ENCODE results near the gene TOP2A.

TOP2A gene

DNA sequence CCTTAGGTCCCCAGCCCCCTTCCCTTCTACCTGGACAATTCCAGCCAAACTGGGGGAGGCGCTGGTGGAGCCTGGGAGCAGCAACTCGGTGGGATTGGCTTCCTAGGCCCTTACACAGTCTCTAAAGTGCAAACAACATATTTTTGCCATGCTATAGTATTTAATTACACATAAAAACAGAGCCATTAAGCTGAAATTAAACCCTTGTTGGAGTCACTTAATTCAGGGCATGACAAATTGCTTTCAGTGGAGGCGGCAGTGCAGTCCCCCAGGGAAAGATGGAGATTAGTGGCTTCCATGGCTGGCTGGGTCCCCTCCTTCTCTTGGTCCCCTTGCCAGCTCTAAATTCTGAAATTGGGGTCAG is 42.9 kb upstream of the TOP2A start:
- TF ChIP-seq POLR2A (IDR thresholded peaks at IDR 0.05; ENCODE audit: low read depth, low read length): no peak
- no peak for TF ChIP-seq POLR2AphosphoS5 (IDR thresholded peaks at IDR 0.05; ENCODE audit: low read depth, low read length)
- TF ChIP-seq TAF1 (IDR thresholded peaks at IDR 0.05; ENCODE audit: borderline replicate concordance, low read depth, low read length): no peak
- FAIRE-seq: no peak
- no peak for DNase-seq (ENCODE audit: insufficient read length)

DNA sequence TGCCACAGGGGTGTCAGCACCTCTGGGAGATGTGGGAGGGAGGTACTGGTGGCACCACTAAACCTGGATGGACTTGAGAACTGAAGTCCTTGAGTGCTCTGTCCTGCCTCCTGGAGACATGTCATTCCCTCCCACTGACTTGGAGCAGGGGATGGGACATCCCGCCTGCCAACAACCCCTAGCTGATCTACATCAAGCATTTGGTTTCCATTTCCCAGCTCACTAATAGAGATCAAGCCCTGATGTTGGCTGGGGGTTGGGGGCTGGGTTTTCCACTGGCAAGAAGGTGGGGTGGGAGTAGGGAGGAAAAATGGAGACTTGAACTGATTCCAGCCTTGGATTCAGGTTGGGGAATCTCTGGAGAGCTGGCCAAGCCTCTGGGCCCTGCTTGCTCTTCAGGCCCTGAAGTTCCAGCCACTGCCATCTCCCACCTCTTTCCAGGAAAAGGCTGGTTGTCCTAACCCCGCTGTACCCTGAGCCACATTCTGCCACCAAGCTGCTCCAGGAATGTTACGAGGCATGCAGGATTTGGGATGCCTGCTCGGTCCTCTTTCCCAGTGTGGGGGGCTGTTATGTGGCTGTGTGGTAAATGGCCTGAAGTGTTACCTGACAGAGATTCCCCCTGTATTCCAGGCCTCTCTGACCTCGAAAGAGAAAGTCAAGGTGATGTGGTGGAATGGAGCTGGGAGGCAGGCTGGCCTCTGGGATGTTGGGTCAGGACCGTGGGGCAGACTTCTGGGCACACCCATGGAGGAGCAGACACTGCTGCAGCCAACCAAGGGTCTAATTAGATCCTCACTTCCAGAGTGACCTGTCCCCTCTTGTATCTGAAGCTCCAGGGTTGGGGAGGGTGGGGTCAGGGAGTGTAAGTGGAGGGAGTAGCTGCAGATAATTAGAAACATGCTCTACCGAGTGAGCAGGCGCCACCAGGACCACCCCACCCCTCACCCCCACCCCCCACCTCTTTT is 42.2 kb upstream of the TOP2A start:
- TF ChIP-seq POLR2AphosphoS5 (IDR thresholded peaks at IDR 0.05; ENCODE audit: low read depth, low read length) (no peak), TAF1 (IDR thresholded peaks at IDR 0.05; ENCODE audit: borderline replicate concordance, low read depth, low read length) (no peak), POLR2A (IDR thresholded peaks at IDR 0.05; ENCODE audit: low read depth, low read length) (no peak)
- no peak for FAIRE-seq
- DNase-seq (ENCODE audit: insufficient read length): no peak

DNA sequence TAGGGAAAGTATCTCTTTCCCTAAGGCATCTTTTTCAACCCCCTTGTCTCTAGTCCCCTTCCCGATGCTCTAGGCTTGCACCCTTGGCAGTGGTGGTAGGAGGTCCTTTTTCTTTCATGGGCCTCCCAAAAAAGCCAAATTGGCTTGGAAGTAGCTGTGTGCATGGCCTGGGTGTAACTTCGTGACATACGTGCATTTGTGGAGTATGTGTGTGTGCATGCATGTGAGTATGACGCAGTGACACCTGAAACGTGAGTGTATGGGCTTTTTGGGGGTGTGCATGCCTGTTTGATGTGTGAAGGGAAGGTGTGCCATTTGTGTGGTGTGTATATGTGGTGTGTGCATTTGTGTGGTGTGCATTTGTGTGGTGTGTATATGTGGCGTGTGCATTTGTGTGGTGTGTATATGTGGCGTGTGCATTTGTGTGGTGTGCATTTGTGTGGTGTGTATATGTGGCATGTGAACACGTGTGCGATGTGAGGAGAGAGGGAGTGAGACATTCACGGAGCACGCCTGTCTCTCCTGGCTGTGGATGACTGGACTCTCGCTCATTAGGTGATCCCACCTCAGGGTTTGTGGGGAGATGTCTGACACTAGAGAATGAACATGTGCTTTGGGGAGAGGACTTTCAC is 41.3 kb upstream of the TOP2A start:
- TF ChIP-seq POLR2AphosphoS5 (IDR thresholded peaks at IDR 0.05; ENCODE audit: low read depth, low read length): no peak
- TF ChIP-seq TAF1 (IDR thresholded peaks at IDR 0.05; ENCODE audit: borderline replicate concordance, low read depth, low read length): no peak
- TF ChIP-seq POLR2A (IDR thresholded peaks at IDR 0.05; ENCODE audit: low read depth, low read length): no peak
- FAIRE-seq (no peak), DNase-seq (ENCODE audit: insufficient read length) (no peak)

DNA sequence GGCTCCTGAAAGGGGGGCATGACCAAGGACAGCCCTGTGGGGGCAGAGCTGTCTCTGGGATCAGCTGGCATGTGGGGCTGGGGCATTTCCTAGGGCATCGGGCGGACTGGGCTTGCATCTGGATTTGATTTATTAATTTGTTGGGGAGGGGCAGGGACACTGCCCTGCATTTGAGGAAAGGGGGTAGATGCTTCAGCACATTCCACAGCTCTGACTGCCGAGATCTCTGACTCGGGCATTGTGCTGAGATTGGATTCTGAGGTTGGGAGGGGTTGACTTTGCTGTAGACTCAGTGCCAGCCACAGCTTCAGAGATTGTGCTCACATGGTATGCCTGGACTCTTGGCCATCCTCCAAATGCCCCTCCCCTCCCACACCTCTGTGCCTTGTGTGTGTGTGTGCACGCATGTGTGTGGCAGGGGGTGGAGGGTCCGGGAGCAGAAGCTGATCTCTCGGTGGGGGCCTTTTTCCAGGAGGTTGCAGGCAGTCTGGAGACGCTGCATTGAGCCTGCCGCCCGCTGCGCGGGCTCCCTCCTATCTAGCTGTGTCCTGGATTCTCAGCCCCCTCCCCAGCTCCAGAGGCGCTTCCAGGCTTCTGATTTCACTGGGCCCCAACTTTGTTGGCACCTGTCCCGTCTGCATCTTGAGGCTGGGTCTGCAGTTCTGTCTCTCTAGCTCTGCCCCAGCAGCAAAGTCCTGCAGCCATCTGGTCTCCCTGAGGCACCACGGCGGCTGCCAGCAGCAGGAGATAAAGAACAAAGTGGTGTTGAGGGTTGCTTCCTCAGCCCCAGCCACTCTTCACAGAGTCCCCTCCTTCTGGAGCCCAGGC is 40.5 kb upstream of the TOP2A start:
- TF ChIP-seq TAF1 (IDR thresholded peaks at IDR 0.05; ENCODE audit: borderline replicate concordance, low read depth, low read length) (no peak), POLR2AphosphoS5 (IDR thresholded peaks at IDR 0.05; ENCODE audit: low read depth, low read length) (no peak), POLR2A (IDR thresholded peaks at IDR 0.05; ENCODE audit: low read depth, low read length) (no peak)
- DNase-seq (ENCODE audit: insufficient read length) (no peak), FAIRE-seq (no peak)

DNA sequence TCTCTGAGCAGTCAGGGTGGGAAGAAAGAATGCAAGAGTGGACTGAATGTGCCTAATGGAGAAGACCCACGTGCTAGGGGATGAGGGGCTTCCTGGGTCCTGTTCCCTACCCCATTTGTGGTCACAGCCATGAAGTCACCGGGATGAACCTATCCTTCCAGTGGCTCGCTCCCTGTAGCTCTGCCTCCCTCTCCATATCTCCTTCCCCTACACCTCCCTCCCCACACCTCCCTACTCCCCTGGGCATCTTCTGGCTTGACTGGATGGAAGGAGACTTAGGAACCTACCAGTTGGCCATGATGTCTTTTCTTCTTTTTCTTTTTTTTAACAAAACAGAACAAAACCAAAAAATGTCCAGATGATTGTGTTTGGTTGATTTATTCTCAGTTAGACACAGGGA is 39.7 kb upstream of the TOP2A start:
- FAIRE-seq (no peak), DNase-seq (ENCODE audit: insufficient read length) (no peak)
- TF ChIP-seq POLR2A (IDR thresholded peaks at IDR 0.05; ENCODE audit: low read depth, low read length) (no peak), POLR2AphosphoS5 (IDR thresholded peaks at IDR 0.05; ENCODE audit: low read depth, low read length) (no peak), TAF1 (IDR thresholded peaks at IDR 0.05; ENCODE audit: borderline replicate concordance, low read depth, low read length) (no peak)

DNA sequence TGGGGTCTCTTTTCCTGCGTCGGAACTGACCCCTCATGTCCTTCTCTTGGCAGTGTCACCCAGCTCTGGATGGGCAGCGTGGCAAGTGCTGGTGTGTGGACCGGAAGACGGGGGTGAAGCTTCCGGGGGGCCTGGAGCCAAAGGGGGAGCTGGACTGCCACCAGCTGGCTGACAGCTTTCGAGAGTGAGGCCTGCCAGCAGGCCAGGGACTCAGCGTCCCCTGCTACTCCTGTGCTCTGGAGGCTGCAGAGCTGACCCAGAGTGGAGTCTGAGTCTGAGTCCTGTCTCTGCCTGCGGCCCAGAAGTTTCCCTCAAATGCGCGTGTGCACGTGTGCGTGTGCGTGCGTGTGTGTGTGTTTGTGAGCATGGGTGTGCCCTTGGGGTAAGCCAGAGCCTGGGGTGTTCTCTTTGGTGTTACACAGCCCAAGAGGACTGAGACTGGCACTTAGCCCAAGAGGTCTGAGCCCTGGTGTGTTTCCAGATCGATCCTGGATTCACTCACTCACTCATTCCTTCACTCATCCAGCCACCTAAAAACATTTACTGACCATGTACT is 38.8 kb upstream of the TOP2A start:
- no peak for DNase-seq (ENCODE audit: insufficient read length)
- TF ChIP-seq TAF1 (IDR thresholded peaks at IDR 0.05; ENCODE audit: borderline replicate concordance, low read depth, low read length) (no peak), POLR2AphosphoS5 (IDR thresholded peaks at IDR 0.05; ENCODE audit: low read depth, low read length) (no peak), POLR2A (IDR thresholded peaks at IDR 0.05; ENCODE audit: low read depth, low read length) (no peak)
- no peak for FAIRE-seq

DNA sequence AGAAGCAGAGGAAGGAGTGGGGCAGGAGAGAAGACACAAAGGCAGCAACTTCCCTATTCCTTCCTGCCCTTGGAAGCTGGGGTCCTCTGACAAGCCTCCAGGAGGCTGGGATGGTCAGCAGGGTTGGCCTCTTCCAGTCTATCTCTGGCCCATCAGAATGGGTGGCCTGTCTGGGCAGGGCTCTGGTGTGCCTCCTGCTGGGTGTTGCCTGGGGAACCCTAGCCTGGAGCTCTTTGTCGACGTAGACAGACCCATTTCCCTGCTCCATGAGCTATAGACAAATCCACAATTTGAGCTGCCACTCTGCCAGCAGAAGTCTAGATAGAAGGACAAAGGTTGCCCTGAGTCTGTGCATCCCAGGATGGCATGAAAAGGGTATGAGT is 36.9 kb upstream of the TOP2A start:
- TF ChIP-seq POLR2AphosphoS5 (IDR thresholded peaks at IDR 0.05; ENCODE audit: low read depth, low read length): no peak
- DNase-seq (ENCODE audit: insufficient read length) (no peak), FAIRE-seq (no peak)

DNA sequence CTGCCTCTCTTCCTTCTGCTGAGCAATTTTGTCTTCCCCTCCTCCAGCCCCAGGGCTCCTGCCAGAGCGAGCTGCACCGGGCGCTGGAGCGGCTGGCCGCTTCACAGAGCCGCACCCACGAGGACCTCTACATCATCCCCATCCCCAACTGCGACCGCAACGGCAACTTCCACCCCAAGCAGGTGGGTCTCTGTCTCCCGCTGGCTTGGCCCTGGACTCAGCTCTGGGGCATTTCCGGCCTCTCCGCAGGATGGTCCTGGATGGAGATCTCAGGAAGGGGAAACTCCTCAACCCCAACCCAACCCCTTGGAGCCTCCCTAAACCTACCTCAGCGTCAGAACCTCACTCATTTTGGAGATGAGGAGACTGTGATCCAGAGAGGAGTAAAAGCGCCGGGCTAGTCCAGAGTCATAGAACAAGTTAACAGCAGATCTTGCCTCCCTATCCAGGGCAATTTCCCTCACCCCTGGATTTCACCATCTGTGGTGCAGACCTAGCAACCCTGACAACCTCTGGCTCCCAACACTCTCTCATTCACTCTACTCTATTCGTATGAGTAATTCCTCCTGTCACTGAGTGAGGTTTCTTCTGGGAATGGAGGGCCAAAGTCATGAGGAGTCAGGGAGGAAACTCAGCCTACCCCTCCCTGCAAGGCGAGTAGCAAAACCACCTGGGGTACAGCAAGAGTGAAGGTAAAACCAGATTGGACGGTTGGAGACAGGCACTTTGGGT is 36.4 kb upstream of the TOP2A start:
- no peak for DNase-seq (ENCODE audit: insufficient read length)
- no peak for FAIRE-seq
- TF ChIP-seq TAF1 (IDR thresholded peaks at IDR 0.05; ENCODE audit: borderline replicate concordance, low read depth, low read length) (no peak), POLR2A (IDR thresholded peaks at IDR 0.05; ENCODE audit: low read depth, low read length) (no peak), POLR2AphosphoS5 (IDR thresholded peaks at IDR 0.05; ENCODE audit: low read depth, low read length) (no peak)

DNA sequence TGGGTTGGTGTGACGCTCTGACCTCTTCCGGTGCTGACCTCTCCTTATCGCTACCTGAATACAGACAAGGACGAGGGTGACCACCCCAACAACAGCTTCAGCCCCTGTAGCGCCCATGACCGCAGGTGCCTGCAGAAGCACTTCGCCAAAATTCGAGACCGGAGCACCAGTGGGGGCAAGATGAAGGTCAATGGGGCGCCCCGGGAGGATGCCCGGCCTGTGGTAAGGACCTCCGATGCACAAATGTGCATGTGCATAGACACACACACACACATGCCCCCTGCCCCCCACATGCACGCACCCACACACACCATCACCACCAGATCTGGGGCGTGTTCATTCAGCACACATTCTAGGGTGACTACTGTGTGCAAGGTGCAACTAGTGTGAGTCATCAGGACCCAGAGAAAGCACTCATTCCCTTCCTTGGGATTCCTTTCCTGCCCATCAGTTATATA is 35.3 kb upstream of the TOP2A start:
- FAIRE-seq: no peak
- no peak for TF ChIP-seq TAF1 (IDR thresholded peaks at IDR 0.05; ENCODE audit: borderline replicate concordance, low read depth, low read length)
- no peak for TF ChIP-seq POLR2AphosphoS5 (IDR thresholded peaks at IDR 0.05; ENCODE audit: low read depth, low read length)
- no peak for TF ChIP-seq POLR2A (IDR thresholded peaks at IDR 0.05; ENCODE audit: low read depth, low read length)

DNA sequence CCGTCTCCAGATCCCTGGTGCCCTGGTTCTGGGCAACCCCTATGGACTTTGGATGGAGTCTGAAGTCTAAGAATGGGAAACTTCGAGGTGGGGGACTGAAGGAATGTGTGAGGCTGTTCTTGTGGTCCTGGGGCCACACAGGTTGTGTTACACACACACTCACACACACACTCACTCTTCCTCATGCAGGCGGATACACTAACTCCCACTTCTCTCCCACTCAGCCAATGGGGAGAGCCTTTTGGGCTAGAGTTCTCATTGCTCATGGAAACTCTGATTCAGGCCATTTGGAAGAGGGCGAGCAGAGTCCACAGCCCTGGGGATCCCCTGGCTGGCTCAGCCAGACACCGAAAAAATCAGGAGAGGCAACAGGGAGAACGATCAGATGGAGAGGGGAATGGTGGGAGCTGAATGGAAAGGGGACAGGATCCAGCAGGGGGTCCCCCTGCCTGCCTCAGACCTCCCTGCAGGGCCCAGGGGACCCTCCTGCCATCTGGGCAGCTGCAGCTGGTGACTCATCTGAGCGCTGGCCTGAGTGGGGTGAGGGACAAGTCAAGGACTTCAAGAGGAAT is 34.6 kb upstream of the TOP2A start:
- no peak for TF ChIP-seq POLR2A (IDR thresholded peaks at IDR 0.05; ENCODE audit: low read depth, low read length)
- no peak for TF ChIP-seq TAF1 (IDR thresholded peaks at IDR 0.05; ENCODE audit: borderline replicate concordance, low read depth, low read length)
- FAIRE-seq (no peak), DNase-seq (ENCODE audit: insufficient read length) (no peak)

More for the DNA sequence above, 35.3 kb upstream of the TOP2A start:
- no peak for DNase-seq (ENCODE audit: insufficient read length)

All from GM12892 (cell line).